HG02870 (cell line): ENCODE data around the gene PGLYRP3.
A peak's percentile ranks its signal among the peaks of the same experiment; 100 is the strongest.
"Not testable (repeated sequence)": the region's sequence is repeated elsewhere in the genome, so short reads cannot be mapped to it uniquely, and the experiment has no call there.

ENCODE experiments used
- ATAC-seq: cut with Tn5 transposase; IDR thresholded peaks from one replicate; pipeline ENCODE4 v1.9.1; 2021; ENCODE audit warnings: mild to moderate bottlenecking, moderate library complexity; ENCODE audit not compliant: unreplicated experiment

The PGLYRP3 gene

GRCh38 chr1:153314388-153314787 is 1.6 kb upstream of the PGLYRP3 start:
- not testable (repeated sequence) for ATAC-seq

- no peak for ATAC-seq
These were observed 536 bp upstream of the PGLYRP3 start for GRCh38 chr1:153313288-153313687.

- ATAC-seq, result no peak
These were observed 2.2 kb downstream of the PGLYRP3 start for GRCh38 chr1:153310526-153310925.

- ATAC-seq, result no peak
These were observed 3.3 kb downstream of the PGLYRP3 start for GRCh38 chr1:153309441-153309840.

- ATAC-seq, result no peak
These were observed 4.2 kb downstream of the PGLYRP3 start for GRCh38 chr1:153308540-153308939.

GRCh38 chr1:153307221-153307600 is 5.5 kb downstream of the PGLYRP3 start:
- no peak for ATAC-seq

GRCh38 chr1:153306303-153307220 is 6.2 kb downstream of the PGLYRP3 start:
- no peak for ATAC-seq

GRCh38 chr1:153305682-153306081 is 7.1 kb downstream of the PGLYRP3 start:
- no peak for ATAC-seq

- no peak for ATAC-seq
These were observed 10.4 kb downstream of the PGLYRP3 start for GRCh38 chr1:153302308-153302707.

- ATAC-seq, result no peak
These were observed 18.9 kb downstream of the PGLYRP3 start for GRCh38 chr1:153293851-153294250.

- ATAC-seq, result no peak
These were observed 19.3 kb downstream of the PGLYRP3 start for GRCh38 chr1:153293480-153293775.

- no peak for ATAC-seq
These were observed 19.8 kb downstream of the PGLYRP3 start for GRCh38 chr1:153292740-153293479.

GRCh38 chr1:153292185-153292584 is 20.6 kb downstream of the PGLYRP3 start:
- no peak for ATAC-seq

- peak; percentile 51 for ATAC-seq
These were observed 21.2 kb downstream of the PGLYRP3 start for GRCh38 chr1:153291514-153291913.

- no peak for ATAC-seq
These were observed 24.0 kb downstream of the PGLYRP3 start for GRCh38 chr1:153288634-153289275.

- peak; percentile 72 for ATAC-seq
These were observed 34.9 kb downstream of the PGLYRP3 start for GRCh38 chr1:153277852-153278251.

- no peak for ATAC-seq
These were observed 40.6 kb downstream of the PGLYRP3 start for GRCh38 chr1:153272186-153272585.

- ATAC-seq, result no peak
These were observed 41.0 kb downstream of the PGLYRP3 start for GRCh38 chr1:153271711-153272110.

- no peak for ATAC-seq
These were observed 47.3 kb downstream of the PGLYRP3 start for GRCh38 chr1:153265457-153265856.

- no peak for ATAC-seq
These were observed 50.1 kb downstream of the PGLYRP3 start for GRCh38 chr1:153262462-153263157.

GRCh38 chr1:153262070-153262366 is 50.7 kb downstream of the PGLYRP3 start:
- ATAC-seq, result no peak
